Measurements from ENCODE around the gene DEFB114.
"Not testable (repeated sequence)": the region's sequence is repeated elsewhere in the genome, so short reads cannot be mapped to it uniquely, and the experiment has no call there.

The DEFB114 gene, protein sequence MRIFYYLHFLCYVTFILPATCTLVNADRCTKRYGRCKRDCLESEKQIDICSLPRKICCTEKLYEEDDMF
- total RNA-seq = 0 reads per million in 4 experiments

- DNase-seq = no peak
These were observed at the start of gene DEFB114 for GRCh38 chr6:49964064-49964463. TSS of gene DEFB114 (minus strand) at chr6:49964164. CDS start at chr6:49964105, 59 bp downstream.

- DNase-seq = no peak
These were observed 43.9 kb upstream of the DEFB114 start for GRCh38 chr6:50007819-50008218.

- DNase-seq = no peak
These were observed 39.2 kb upstream of the DEFB114 start for GRCh38 chr6:50003139-50003538.

GRCh38 chr6:49995278-49995677 lies 31.3 kb upstream of the DEFB114 start:
- DNase-seq = no peak

DNA sequence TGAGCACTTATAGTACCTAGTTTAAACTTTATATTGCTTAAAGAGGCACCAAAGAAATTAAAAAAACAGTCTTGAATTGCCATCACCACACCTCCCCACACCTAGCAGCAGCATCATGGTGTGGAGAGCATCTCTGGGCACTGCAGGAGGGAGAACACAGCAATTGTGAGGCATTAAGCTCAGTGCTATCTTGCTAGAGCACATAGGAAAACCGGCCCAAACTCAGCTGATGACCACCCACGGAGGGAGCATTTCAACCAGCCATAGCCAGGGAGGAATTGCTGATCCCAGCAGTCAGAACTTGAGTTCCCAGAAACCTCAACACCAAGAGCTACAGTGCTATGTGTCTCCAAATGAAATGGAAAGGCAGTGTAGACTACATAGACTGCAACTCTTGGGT lies 24.9 kb upstream of the DEFB114 start:
- DNase-seq = no peak

GRCh38 chr6:49987749-49988148 lies 23.8 kb upstream of the DEFB114 start:
- no peak for DNase-seq

DNA sequence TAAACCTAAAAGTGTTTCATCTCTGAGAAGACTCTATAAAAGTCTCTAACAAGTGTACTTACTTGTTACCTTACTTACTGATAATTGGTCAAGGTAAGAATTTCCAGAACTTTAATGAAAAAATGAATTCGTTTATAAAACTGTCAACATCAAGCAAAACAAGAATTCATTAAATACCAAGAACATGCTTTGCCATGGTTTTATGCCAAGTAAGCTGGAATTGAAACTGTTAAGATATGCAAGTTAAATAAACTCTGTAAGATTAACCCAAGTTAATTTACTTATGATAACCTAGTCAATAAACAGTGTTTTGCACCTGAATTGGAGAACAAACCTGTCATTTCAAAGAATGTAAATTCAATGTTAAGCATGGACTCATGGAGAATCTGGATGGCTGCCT lies 22.6 kb upstream of the DEFB114 start:
- no peak for DNase-seq

DNA sequence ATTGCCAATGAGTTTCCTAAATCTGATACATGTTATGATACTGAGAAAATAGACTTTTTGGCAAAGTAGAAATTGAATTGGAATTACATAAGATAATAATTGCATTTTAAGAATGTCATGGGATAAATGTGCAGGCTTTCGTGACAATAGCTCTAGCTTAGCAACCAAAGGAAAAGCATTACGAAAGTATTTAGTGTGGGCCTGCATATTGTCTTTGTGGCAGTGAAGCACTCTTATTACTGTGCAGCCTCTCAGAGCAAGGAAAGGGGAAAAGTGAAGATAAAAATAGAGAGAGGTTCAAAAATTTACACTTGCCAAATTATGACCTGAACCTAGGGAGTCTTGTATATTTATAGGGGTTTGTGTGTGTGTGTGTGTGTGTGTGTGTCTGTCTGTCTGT lies 18.1 kb upstream of the DEFB114 start:
- DNase-seq = no peak

DNA sequence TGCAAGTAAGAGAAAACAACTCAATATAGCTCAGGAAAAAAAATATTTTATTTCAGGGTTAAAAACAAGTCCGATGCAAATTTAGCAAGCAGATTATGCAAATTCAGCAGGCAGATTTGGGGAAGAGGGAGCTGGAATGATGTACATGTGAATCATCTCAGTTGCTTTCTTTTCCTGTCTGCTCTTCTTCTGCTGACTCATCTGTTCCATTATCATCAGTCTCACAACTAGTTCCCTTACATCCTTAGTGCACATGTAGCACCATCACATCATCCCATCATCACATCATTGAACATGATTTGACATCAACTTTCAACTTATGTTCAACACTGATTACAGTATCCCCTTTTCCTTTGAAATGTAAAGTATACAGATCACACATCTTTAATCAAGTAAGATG lies 16.9 kb upstream of the DEFB114 start:
- DNase-seq = no peak

- no peak for DNase-seq
These were observed 15.6 kb upstream of the DEFB114 start for GRCh38 chr6:49979584-49979983.

DNA sequence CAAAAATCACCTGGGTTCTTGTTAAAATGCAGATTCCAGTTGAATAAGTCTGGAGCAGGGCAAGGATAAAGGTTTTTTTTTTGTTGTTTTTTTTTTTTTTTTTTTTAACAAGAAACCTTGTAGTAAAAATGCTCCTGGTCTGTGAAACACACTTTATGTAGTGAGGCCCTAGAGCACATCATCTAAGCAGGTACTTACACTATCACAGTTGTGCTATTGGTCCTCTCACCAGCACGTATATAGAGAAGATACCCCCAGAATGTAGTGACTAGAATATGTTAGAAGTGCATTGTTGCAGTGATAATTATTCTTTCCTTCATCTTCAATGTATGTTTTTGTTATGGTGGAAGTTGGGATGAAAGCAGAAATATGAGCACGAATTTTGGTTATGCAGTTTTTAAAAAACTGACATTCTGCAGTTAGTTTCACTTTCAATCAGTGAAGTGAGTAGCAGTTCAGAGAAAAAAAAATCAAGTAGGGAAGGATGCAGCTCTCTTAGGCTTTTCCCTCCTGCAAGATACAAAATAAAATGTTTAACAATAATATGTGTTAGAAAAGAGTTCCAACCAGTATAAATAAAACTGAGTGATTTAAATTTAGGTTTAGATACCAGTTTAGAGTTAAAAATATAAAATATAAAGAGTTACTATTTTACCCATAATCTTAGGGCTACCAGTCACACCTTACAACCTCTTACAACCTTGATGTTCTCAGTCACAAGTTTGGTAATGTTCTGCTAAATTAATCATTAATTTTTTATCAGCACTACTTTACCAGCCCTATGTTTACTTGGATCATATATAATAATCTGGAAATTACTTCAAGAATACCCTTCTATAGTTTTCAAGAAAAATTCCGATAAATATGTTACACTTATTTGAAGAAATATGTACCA lies 14.6 kb upstream of the DEFB114 start:
- no peak for DNase-seq

GRCh38 chr6:49969605-49970004 lies 5.6 kb upstream of the DEFB114 start, which contains the start of gene DEFB113:
TSS of gene DEFB113 (minus strand) at chr6:49969625. CDS start at chr6:49969625, 0 bp downstream.
- DNase-seq = no peak

GRCh38 chr6:49966823-49967222 lies 2.9 kb upstream of the DEFB114 start:
- DNase-seq = no peak

DNA sequence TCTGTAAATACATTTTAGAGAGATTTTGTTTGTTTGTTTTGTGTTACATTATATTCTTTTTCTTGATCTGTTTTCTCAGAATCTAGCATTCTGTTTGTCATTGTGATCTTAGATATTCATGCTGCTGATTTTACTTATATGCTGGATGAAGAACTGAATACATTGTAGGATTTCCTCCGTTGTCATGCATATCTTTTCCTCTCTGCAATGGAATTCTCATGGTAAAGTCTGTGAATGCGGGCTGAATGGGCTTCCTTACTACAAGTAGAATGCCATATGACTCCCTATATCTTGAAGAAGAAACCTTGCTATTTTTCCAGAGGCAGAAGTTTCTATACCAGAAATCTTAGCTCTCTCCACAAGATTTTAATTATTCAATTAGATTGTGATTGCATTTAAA lies 2.4 kb upstream of the DEFB114 start:
- no peak for DNase-seq

- DNase-seq = no peak
These were observed 5.8 kb downstream of the DEFB114 start for GRCh38 chr6:49958180-49958579.

DNA sequence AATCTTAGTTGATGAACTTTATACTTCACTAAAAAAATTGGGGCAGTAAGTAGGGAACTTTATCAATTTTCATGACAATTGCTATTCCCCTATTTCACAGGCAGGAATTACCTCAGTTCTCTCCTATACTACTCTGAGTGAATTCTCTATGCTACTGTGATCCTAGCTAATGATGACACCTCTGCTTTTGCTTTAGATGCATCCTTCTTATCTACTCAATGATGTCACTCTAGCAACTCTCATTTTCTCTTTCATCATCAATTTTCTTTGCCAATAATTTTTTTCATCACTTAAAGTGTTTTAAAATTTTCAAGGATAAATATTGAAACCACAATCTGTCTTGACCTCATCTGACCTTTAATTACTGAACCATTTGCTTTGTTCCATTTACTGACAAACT lies 8.1 kb downstream of the DEFB114 start:
- DNase-seq = no peak

- no peak for DNase-seq
These were observed 12.0 kb downstream of the DEFB114 start for GRCh38 chr6:49951926-49952325.

GRCh38 chr6:49950415-49950751 lies 13.6 kb downstream of the DEFB114 start:
- no peak for DNase-seq

- no peak for DNase-seq
These were observed 14.9 kb downstream of the DEFB114 start for GRCh38 chr6:49949062-49949461.

GRCh38 chr6:49946835-49947234 lies 17.1 kb downstream of the DEFB114 start:
- no peak for DNase-seq

- DNase-seq = not testable (repeated sequence)
These were observed 19.9 kb downstream of the DEFB114 start for GRCh38 chr6:49944068-49944467.

DNA sequence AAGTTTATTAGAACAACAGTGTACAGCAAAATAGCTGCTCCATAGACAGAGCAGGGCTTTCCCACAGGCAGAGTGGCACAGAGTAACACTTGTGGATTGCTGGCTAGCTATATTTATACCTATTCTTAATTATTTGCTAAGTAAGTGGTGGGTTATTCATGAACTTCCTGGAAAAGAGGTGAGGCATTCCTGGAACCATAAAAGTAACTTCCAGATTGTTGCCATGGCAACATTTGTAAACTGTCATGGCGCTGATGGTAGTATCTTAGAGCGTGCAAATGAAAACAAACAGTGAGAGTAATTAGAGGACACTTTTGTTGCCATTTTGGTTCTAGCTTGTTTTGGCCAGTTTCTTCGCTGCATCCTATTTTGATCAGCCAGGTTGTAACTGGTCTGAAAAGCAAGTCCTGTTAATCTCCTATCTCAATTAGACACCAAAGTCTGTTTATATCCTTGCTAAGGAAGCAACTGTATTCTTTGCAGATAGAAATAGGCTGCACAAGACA lies 23.9 kb downstream of the DEFB114 start:
- DNase-seq = no peak

- no peak for DNase-seq
These were observed 26.2 kb downstream of the DEFB114 start for GRCh38 chr6:49937811-49938210.

- no peak for DNase-seq
These were observed 26.9 kb downstream of the DEFB114 start for GRCh38 chr6:49937017-49937416.

All from effector CD8-positive, alpha-beta T cell (primary cell).